Measurements from ENCODE around the gene PGBD5. TPM values are rescaled to one million over a fixed set of nuclear protein-coding genes. Genes with fewer than 3 reads are reported as not detected.

The PGBD5 gene
- total and polyA plus RNA-seq, 2 donors (not counting 1 experiment from before 2014, with no cell fraction given), result 0.10 to 0.17 TPM

- TF ChIP-seq, protein P1, sequence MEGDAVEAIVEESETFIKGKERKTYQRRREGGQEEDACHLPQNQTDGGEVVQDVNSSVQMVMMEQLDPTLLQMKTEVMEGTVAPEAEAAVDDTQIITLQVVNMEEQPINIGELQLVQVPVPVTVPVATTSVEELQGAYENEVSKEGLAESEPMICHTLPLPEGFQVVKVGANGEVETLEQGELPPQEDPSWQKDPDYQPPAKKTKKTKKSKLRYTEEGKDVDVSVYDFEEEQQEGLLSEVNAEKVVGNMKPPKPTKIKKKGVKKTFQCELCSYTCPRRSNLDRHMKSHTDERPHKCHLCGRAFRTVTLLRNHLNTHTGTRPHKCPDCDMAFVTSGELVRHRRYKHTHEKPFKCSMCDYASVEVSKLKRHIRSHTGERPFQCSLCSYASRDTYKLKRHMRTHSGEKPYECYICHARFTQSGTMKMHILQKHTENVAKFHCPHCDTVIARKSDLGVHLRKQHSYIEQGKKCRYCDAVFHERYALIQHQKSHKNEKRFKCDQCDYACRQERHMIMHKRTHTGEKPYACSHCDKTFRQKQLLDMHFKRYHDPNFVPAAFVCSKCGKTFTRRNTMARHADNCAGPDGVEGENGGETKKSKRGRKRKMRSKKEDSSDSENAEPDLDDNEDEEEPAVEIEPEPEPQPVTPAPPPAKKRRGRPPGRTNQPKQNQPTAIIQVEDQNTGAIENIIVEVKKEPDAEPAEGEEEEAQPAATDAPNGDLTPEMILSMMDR (conservative IDR thresholded peaks at IDR 0.05 in 1 of 2, IDR thresholded peaks at IDR 0.05 in 1 of 2; ENCODE audit: low read depth in 1 of 2, low read length in 2 of 2), result no peak
- TF ChIP-seq EZH2 (IDR thresholded peaks at IDR 0.05; ENCODE audit: low read length, missing control alignments), result no peak
Measured at GRCh38 chr1:230377324-230377723, 48.8 kb downstream of the PGBD5 start.

GRCh38 chr1:230376296-230376695 is 49.8 kb downstream of the PGBD5 start:
- TF ChIP-seq, protein P1 (conservative IDR thresholded peaks at IDR 0.05 in 1 of 2, IDR thresholded peaks at IDR 0.05 in 1 of 2; ENCODE audit: low read depth in 1 of 2, low read length in 2 of 2), result no peak
- TF ChIP-seq EZH2 (IDR thresholded peaks at IDR 0.05; ENCODE audit: low read length, missing control alignments), result no peak
- Histone ChIP-seq H3K9me3 (ENCODE audit: control insufficient read depth, insufficient read depth, low read depth, low read length) (no peaks in the 10 kb centered on the region), H3K27ac (ENCODE audit: insufficient read depth, low read length) (no peak overlapping the region), H3K9ac (ENCODE audit: insufficient read depth, low read length) (no peak overlapping the region), H3K4me2 (ENCODE audit: extremely low read depth, insufficient read depth, low read length) (no peak overlapping the region), H3K79me2 (ENCODE audit: control insufficient read depth, insufficient read depth, low read length) (no peaks in the 10 kb centered on the region), H3K4me3 (replicated peaks in 1 of 4; ENCODE audit: control extremely low read depth in 1 of 4, insufficient read depth in 1 of 4, low read depth in 3 of 4, low read length in 4 of 4) (no peak overlapping the region), H3K27me3 (ENCODE audit: control insufficient read depth, insufficient read depth, low read length) (no peaks in the 10 kb centered on the region), H2AFZ (ENCODE audit: low read length) (no peak overlapping the region), H3K4me1 (ENCODE audit: control insufficient read depth, extremely low read depth, insufficient read depth, low read length) (no peaks in the 10 kb centered on the region), H3K36me3 (ENCODE audit: control insufficient read depth, insufficient read depth, low read length) (no peaks in the 10 kb centered on the region), H4K20me1 (ENCODE audit: control insufficient read depth, extremely low read depth, insufficient read depth, low read length) (no peaks in the 10 kb centered on the region)
- DNase-seq (ENCODE audit: low read depth in 2 of 2), result no peak

More at GRCh38 chr1:230377324-230377723, 48.8 kb downstream of the PGBD5 start:
- H3K4me3 ChIP-seq (replicated peaks in 1 of 4; ENCODE audit: control extremely low read depth in 1 of 4, insufficient read depth in 1 of 4, low read depth in 3 of 4, low read length in 4 of 4), result no peak overlapping the region
- H3K27ac ChIP-seq (ENCODE audit: insufficient read depth, low read length), result no peak overlapping the region
- no peaks in the 10 kb centered on the region for H3K9me3 ChIP-seq (ENCODE audit: control insufficient read depth, insufficient read depth, low read depth, low read length)
- no peaks in the 10 kb centered on the region for H3K27me3 ChIP-seq (ENCODE audit: control insufficient read depth, insufficient read depth, low read length)
- no peak overlapping the region for H3K9ac ChIP-seq (ENCODE audit: insufficient read depth, low read length)
- H2AFZ ChIP-seq (ENCODE audit: low read length), result no peak overlapping the region
- no peaks in the 10 kb centered on the region for H3K79me2 ChIP-seq (ENCODE audit: control insufficient read depth, insufficient read depth, low read length)
- H3K4me1 ChIP-seq (ENCODE audit: control insufficient read depth, extremely low read depth, insufficient read depth, low read length), result no peaks in the 10 kb centered on the region
- H3K4me2 ChIP-seq (ENCODE audit: extremely low read depth, insufficient read depth, low read length), result no peak overlapping the region
- no peak for DNase-seq (ENCODE audit: low read depth in 2 of 2)
- H4K20me1 ChIP-seq (ENCODE audit: control insufficient read depth, extremely low read depth, insufficient read depth, low read length), result no peaks in the 10 kb centered on the region
- H3K36me3 ChIP-seq (ENCODE audit: control insufficient read depth, insufficient read depth, low read length), result no peaks in the 10 kb centered on the region

- Histone ChIP-seq H3K36me3 (ENCODE audit: control insufficient read depth, insufficient read depth, low read length) (no peaks in the 10 kb centered on the region), H4K20me1 (ENCODE audit: control insufficient read depth, extremely low read depth, insufficient read depth, low read length) (no peaks in the 10 kb centered on the region), H3K27ac (ENCODE audit: insufficient read depth, low read length) (no peak overlapping the region), H3K27me3 (ENCODE audit: control insufficient read depth, insufficient read depth, low read length) (no peaks in the 10 kb centered on the region), H2AFZ (ENCODE audit: low read length) (no peak overlapping the region), H3K9ac (ENCODE audit: insufficient read depth, low read length) (no peak overlapping the region), H3K4me1 (ENCODE audit: control insufficient read depth, extremely low read depth, insufficient read depth, low read length) (no peaks in the 10 kb centered on the region), H3K4me3 (replicated peaks in 1 of 4; ENCODE audit: control extremely low read depth in 1 of 4, insufficient read depth in 1 of 4, low read depth in 3 of 4, low read length in 4 of 4) (no peak overlapping the region), H3K79me2 (ENCODE audit: control insufficient read depth, insufficient read depth, low read length) (no peaks in the 10 kb centered on the region), H3K9me3 (ENCODE audit: control insufficient read depth, insufficient read depth, low read depth, low read length) (no peaks in the 10 kb centered on the region), H3K4me2 (ENCODE audit: extremely low read depth, insufficient read depth, low read length) (no peak overlapping the region)
- DNase-seq (ENCODE audit: low read depth in 2 of 2), result no peak
- TF ChIP-seq, protein P1 (conservative IDR thresholded peaks at IDR 0.05 in 1 of 2, IDR thresholded peaks at IDR 0.05 in 1 of 2; ENCODE audit: low read depth in 1 of 2, low read length in 2 of 2), result no peak
- no peak for TF ChIP-seq EZH2 (IDR thresholded peaks at IDR 0.05; ENCODE audit: low read length, missing control alignments)
Measured at GRCh38 chr1:230375780-230376179, 50.4 kb downstream of the PGBD5 start.

All from fibroblast of lung (primary cell).